Epidermal melanocyte (primary cell): Measurements from ENCODE around the gene DAPK1.

Source experiments
- DNase-seq: peaks from one replicate; pipeline ENCODE4 v3.0.0; 2011; ENCODE audit warnings: low spot score; ENCODE audit not compliant: insufficient read length

Gene DAPK1

DNA sequence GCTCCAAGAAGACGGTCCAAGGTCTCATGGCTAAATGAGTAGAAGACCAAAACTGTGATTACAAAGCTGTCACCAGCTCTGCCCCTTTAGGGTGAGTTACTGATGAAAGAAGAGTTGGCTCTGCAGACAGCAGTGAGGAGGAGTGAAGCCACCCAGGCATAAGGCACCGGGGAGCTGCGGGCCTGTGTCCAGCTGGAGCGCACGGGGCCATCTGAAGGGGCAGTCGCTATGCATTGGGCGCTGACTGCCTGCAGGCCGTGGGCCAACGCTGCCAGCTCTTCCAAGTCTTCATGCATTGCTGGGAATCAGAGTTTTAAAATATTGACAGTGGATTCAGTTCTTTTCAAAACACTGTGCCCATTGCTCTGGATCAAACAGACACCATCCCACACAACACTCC lies 70.3 kb downstream of the DAPK1 start:
- DNase-seq: no peak

DNA sequence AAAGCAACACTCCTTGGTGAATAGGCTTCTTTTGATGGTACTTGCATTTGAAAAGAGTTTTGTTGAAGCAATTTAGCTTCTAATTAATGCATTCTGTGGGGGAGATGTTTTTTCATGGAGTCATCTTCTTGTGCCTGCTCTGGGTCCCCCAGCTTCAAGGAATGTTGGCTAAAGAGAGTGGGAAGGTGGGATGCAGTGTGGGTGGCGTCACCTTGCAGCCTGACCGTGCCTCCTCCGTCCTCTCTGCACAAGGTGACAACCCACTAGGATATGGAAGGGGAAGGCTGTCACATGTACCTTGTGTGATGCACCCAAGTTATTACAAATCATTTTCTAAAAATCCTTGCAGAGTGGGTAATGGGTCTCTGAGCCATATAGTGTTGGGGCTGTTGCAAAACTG lies 70.7 kb downstream of the DAPK1 start:
- no peak for DNase-seq

- no peak for DNase-seq
Measured at GRCh38 chr9:87569008-87569509, 71.4 kb downstream of the DAPK1 start.

DNA sequence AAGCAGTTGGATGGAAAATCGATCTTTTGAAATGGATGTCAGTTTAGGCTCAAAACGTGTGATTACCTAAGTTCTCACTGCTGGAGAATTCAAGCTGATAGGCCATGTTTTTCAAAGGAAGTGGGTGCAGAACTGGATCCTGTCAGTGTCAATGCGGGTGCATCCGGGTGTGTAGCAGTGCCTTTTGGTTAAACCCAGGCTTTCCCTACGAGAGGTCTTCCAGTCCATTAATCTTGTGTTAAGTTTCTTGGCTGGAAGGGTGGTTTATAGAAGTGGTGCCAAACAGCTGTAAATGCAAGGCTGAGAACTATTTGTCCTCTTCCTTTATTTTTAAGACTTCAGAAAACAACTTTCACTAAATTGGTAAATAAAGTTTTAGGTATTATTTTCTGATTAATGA lies 71.9 kb downstream of the DAPK1 start:
- DNase-seq: no peak

GRCh38 chr9:87570000-87570908 lies 72.6 kb downstream of the DAPK1 start:
- no peak for DNase-seq

GRCh38 chr9:87572719-87573118 lies 75.1 kb downstream of the DAPK1 start:
- DNase-seq: no peak

DNA sequence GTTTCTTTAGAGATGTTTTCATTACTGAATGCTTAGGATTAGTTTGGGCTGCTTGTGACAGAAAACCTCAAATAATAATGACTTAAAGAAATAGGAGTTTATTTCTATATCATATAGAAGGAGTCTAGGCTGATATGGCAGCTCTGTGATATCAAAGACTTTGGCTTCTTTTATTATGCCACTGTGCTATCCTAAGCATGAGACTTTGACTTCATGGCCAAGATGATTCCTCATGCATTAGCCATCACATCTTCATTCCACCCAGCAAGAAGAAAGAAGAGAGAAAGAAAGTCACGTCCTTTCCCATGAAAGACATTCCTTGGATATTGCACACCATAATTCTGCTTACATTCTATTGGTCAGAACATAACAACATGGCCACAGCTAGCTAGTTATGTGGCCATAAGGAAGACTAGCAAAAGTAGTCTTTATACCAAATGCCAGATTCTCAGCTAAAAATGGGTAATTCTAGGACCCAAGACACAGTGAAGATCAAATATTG lies 76.2 kb downstream of the DAPK1 start:
- DNase-seq: no peak

DNA sequence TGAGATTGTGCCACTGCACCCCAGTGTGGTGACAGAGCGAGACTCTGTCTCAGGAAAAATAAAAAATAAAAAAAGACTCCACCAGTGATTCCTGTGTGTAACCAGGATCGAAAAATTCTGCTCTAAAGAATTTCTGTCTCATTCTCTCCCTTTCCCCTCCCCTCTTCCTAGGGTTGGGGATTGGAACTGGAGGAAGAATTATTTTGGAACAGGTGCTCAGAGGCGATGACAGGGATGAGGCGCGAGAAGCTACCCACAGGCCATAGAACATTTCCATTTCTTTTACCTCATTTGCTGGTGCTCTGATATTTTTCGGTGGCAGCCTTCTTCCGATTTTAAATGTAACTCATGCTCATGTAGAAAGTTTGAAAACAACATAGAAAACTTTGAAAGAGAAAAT lies 80.1 kb downstream of the DAPK1 start:
- no peak for DNase-seq

GRCh38 chr9:87578625-87579024 lies 81.0 kb downstream of the DAPK1 start:
- DNase-seq: no peak

DNA sequence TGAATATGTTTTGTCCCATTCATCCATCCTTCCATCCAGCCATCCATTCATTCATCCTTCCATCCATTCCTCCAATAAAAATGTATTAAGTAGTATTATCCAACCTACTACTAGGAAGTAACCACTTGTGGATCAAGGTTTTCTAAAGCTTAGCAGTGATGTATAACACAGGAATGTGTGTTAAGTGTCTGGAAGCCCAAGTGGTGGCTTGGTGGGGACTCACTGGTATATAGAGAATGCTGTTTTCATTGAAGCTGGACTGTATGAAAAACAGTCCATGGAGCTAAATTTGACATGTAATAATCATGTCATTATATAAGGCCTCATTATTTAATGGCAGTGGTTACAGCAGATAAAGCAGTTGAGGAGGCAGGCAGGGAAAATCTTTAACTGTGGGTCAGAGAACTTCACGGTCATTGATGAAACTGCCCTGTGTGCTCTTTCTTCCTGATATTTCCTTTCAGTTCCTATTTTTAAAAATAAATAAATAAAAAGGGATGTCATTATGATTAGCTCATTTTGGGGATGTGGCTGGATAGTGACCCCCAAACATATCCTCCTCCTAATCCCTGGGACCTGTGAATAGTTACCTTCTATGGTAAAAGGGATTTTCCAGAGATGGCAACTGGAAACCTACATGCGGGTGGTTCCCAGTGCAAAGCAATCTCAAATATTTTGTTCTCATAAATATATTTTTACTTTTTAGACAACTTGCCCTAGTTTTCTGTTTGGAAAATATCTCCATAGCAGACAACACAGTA lies 82.3 kb downstream of the DAPK1 start:
- DNase-seq: no peak

DNA sequence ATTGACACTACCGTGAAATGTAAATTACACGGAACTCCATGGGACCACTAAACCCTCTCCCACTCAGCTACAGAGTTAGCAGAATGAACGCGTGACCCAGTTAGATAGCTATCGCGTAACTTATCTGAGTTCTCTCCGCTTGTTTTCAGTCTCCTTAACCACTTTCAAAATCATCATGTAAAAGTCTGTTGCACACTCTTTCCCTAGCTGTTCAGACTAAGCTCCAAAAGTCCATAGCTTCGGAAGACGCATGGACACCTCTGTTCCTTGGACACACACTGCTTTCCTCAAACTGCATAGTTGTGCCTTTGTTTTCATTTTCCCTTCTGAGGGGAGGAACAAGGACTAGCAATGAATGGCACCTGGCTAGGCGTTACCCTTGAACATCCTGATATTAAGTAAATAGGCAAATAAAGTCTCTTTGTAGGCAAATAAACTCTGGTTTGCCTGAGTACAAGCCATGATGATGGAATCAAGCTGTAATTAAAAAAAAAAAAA lies 83.3 kb downstream of the DAPK1 start:
- no peak for DNase-seq

DNA sequence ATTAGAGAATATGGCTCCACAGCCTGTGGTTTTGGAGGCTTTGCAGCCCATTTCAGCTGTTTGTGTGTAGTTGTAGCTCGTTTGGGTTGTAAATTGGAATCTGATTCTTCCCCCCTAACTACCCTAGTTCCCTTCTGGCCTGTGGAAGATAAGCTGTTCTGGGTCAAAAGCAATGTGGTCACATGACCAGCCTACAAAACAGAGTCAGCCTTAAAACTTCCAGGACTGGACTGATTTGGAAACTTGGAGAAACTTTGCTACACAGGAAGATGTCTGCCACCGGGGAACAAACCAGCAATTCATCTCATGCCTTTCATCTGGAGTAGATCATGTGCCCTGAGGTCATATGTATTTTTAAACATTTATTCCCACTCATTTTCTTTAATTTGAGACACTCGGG lies 83.8 kb downstream of the DAPK1 start:
- peak; percentile 74 for DNase-seq

- DNase-seq: no peak
Measured at GRCh38 chr9:87581949-87582637, 84.4 kb downstream of the DAPK1 start.

GRCh38 chr9:87584326-87584725 lies 86.7 kb downstream of the DAPK1 start:
- no peak for DNase-seq

GRCh38 chr9:87585123-87585855 lies 87.6 kb downstream of the DAPK1 start:
- DNase-seq: no peak

GRCh38 chr9:87586731-87587355 lies 89.2 kb downstream of the DAPK1 start:
- no peak for DNase-seq

DNA sequence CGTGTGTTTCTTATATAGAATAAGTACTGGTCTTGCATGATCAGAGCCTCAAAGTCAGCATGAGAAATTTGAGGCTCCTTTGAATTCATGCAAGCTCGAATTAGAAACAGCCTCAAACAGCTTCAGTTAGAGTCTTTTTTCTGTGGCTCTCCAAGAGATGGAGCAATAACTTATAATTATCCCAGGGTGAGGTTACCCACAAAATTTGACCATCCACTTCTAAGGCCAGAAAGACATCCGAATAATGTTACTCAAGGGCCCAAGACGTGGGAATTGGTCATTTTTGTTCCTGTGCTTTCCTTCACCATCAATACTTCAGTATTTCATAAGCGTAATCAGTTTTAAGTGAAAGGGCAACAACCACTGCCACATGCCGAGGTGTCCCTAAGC lies 89.7 kb downstream of the DAPK1 start:
- no peak for DNase-seq

DNA sequence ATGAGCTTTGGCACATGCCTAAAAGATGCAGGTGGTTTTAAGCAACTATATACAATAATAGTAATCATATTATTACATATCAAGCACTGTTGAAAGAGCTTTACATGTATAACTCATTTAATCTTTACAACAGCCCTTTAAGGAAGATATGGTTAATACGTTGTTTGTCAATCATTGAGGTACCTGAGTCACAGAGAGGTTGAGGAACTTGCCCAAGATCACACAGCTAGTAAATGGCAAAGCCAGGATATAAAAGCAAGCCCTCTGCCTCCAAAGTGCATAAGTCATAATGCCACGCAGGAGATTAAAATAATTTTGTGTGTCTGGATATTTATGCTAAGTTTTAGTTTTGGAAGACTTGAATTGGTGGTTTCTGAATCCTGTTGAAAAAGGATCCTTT lies 90.2 kb downstream of the DAPK1 start:
- DNase-seq: no peak

GRCh38 chr9:87588339-87588738 lies 90.7 kb downstream of the DAPK1 start:
- no peak for DNase-seq

GRCh38 chr9:87590996-87591395 lies 93.3 kb downstream of the DAPK1 start:
- no peak for DNase-seq
